Motor neuron (in vitro differentiated cells): ENCODE results near the gene PRSS3. TPM values are rescaled to one million over a fixed set of nuclear protein-coding genes. Genes with fewer than 3 reads are reported as not detected.
A peak's percentile ranks its signal among the peaks of the same experiment; 100 is the strongest.
"Not testable (repeated sequence)": the region's sequence is repeated elsewhere in the genome, so short reads cannot be mapped to it uniquely, and the experiment has no call there.

Source experiments
- ATAC-seq, 8 experiments: fragments of 200-7000 bp; cut with Tn5 transposase; replicated peaks in 6 of 8; 2 replicates each; pipeline ENCODE4 v1.8.0; 2021; ENCODE audit warnings: mild to moderate bottlenecking in 8 of 8, moderate library complexity in 8 of 8
- H3K27ac ChIP-seq, 2 donors: fragments of 250-450 bp; sonication (Bioruptor Pico); 2 replicates each; pipeline ENCODE4 v1.9.0; 2021; ENCODE audit warnings: antibody characterized with exemption in 2 of 2, mild to moderate bottlenecking in 2 of 2, moderate library complexity in 1 of 2
- H3K4me1 ChIP-seq, 2 donors: fragments of 250-450 bp; sonication (Bioruptor Pico); replicated peaks in 1 of 2; 2 replicates each; pipeline ENCODE4 v1.6.1; 2021; ENCODE audit warnings: antibody characterized with exemption in 2 of 2, mild to moderate bottlenecking in 2 of 2, moderate library complexity in 1 of 2
- H3K4me3 ChIP-seq, 5 donors: fragments of 250-450 bp; sonication (Bioruptor Pico); 2 replicates each; pipeline ENCODE4 v1.9.0; 2021; ENCODE audit warnings: antibody characterized with exemption in 5 of 5, mild to moderate bottlenecking in 5 of 5, moderate library complexity in 4 of 5
- WGBS, 10 experiments: fragments of 450-650 bp; shearing (Covaris generic); methylation state at CpG; one replicate each; pipeline ENCODE4 v1.0.0; 2022; 5-methylcytosine and 5-hydroxymethylcytosine counted together
- in situ Hi-C, 9 experiments: fragments of 400-800 bp; cut with MboI; loops; one replicate each; pipeline ENCODE4 v1.15.0; 2021; ENCODE audit warnings: low sequenced_read_pairs in 9 of 9, low pct_unique_long_range_greater_than_20kb in 2 of 9; ENCODE audit not compliant: unreplicated experiment in 9 of 9
- total RNA-seq, 8 experiments: library from RNA; unstranded; fragments of 300-600 nt; gene quantifications; 2 replicates each; pipeline versions ENCODE4 v1.2.3 to v1.2.4, GENCODE V29; 2022

PRSS3 gene
- total RNA-seq, 8 experiments from 2014 or later, result 0.16 to 10.4 (median 0.70) TPM; not detected in 4

GRCh38 chr9:33813712-33814641, 18.6 kb downstream of the PRSS3 start:
- no peak overlapping the region for H3K4me3 ChIP-seq
- in situ Hi-C loops, result no loop called here
- WGBS, 10 experiments, result 7 to 94% (median 71%) methylated on average over 1 to 8 of the region's 8 CpGs
- peak in 2 of 8 experiments; percentile 3 to 5 for ATAC-seq
- H3K4me1 ChIP-seq, result peaks cover 6 to 7% of the 10 kb centered on the region in 2 donors
- H3K27ac ChIP-seq, result no peak overlapping the region

DNA sequence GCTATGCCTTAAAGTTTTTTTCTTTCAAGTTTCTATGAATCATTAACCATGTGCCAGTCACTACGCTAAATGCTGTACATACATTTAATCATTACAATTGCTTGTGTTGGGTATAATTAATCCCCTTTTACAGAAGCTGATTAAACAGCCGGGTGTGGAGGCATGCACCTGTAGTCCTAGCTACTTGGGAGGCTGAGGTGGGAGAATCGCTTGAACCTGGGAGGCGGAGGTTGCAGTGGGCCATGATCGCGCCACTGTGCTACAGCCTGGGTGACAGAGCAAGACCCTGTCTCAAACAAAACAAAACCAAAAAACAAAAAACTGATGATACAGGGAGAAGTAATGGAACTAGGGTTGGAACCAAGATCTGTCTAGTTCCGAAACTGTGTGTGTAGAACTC, 20.4 kb downstream of the PRSS3 start:
- peaks cover 10 to 19% of the 10 kb centered on the region in 2 donors for H3K4me1 ChIP-seq
- ATAC-seq, result no peak
- H3K27ac ChIP-seq, result no peak overlapping the region
- WGBS, 10 experiments, result 80 to 100% (median 90%) methylated on average over 1 to 6 of the region's 7 CpGs; no CpG with 5 or more reads in 1 of the 10 experiments
- H3K4me3 ChIP-seq, result peak overlapping the region in 2 of 5 donors; percentile 90 to 97
- in situ Hi-C loops, result no loop called here

DNA sequence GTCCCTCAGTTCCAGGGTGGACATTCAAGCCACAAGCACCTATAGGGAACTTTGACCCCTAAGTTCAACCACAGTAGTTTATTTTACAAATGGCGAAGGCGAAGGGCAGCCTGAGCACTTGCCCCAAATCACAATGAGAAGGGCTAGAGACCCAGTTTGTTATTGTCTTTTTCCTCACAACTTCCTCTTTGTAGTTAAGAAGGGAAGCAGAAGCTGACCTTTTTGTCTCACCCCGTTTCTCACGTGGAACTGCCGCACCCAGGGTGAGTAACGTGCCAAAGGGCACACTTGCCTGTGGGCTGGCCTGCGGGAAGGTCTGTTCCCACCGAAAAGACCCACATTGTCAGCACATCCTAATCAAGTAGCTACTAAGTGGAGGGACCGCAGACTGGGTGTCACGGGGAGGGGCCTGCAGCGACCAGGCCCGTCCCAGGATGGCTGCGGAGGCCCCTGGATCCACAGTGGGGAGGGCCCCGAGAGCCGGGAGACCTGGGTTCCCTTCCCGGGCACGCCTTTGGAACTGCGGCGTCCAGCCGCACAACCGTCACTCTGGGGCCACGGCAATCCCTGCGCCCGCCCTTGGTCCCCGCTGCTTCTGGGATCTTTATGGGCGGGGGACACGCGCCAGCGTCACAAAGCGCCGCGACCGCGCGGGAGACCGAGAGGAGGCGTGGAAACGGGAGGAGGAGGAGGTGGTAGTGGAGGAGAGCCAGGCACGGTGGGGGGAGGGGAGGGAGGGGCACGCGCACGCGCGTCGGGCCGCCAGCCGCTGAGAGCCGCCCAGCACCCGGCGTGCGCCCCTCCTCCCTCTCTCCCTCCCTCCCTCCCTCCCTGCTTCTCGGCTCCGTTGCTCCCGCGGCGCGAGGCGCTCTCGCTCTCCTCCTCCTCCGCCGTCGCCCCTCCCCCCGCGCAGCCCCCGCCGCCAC, 21.2 kb downstream of the PRSS3 start, which contains the start of gene UBE2R2:
TSS of gene UBE2R2 (plus strand) at position 834 of the 926 bp plus-strand sequence. CDS start 598 bp downstream, outside the sequence.
- peaks cover 10 to 19% of the 10 kb centered on the region in 2 donors for H3K4me1 ChIP-seq
- H3K27ac ChIP-seq, result peak within 1 kb of the TSS; percentile 98 to 99
- in situ Hi-C loops, result no loop called here
- 4 to 93% (median 41%) methylated on average over 2 to 5 of the region's 66 CpGs; no CpG with 5 or more reads in 4 of the 10 experiments for WGBS, 10 experiments
- H3K4me3 ChIP-seq, result peak within 1 kb of the TSS; percentile 48 to 100 (median 97)
- ATAC-seq, result peak; percentile 66 to 85 (median 80)

DNA sequence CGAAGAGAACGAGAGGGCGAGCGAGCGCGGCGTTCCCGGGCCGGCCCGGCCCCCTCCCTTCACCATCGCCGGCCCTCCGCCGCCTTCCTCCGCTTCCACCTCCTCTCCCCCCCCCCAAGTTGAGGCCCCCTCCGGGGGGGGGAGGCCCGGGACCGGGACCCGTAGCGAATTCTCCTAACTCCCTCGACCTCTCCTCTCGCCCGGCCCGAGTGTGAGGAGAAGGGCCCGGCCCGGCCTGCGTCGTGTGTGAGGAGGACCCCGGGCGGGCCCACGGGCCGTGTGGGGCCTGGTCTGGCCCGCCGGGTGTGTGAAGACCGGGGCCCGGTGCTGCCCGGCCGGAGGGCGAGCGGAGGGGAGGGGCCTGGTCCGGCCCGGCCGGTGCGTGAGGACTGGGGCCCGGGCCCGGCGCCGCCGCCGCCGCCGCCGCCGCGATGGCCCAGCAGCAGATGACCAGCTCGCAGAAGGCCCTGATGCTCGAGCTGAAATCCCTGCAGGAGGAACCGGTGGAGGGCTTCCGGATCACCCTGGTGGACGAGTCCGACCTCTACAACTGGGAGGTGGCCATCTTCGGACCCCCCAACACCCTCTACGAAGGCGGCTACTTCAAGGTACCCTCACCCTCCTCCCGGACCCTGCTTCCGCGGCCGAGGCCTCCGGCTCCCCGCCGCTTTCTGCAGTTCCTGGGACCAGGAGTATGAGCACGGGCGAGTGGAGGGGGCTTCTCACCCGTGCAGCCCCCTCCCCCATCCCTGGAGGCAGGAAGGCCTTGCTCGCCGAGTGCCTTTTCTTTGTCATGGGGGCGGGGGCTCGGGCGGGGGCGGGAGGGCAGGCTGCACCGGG, 22.2 kb downstream of the PRSS3 start:
- H3K4me3 ChIP-seq, result peak overlapping the region; percentile 48 to 100 (median 97)
- peaks cover 10 to 19% of the 10 kb centered on the region in 2 donors for H3K4me1 ChIP-seq
- in situ Hi-C loops, result no loop called here
- WGBS, 10 experiments, result 0 to 2% methylated on average over 4 to 11 of the region's 81 CpGs; no CpG with 5 or more reads in 8 of the 10 experiments
- ATAC-seq, result peak; percentile 39 to 76 (median 50)
- H3K27ac ChIP-seq, result peak overlapping the region; percentile 98 to 99

GRCh38 chr9:33818167-33818846, 22.9 kb downstream of the PRSS3 start:
- in situ Hi-C loops, result no loop called here
- Histone ChIP-seq H3K4me3 (peak overlapping the region; percentile 48 to 100 (median 97)), H3K4me1 (peaks cover 10 to 19% of the 10 kb centered on the region in 2 donors), H3K27ac (peak overlapping the region; percentile 98 to 99)
- 0 to 20% (median 0%) methylated on average over 1 to 5 of the region's 18 CpGs; no CpG with 5 or more reads in 2 of the 10 experiments for WGBS, 10 experiments
- ATAC-seq, result peak in 6 of 8 experiments; percentile 3 to 23 (median 10)

DNA sequence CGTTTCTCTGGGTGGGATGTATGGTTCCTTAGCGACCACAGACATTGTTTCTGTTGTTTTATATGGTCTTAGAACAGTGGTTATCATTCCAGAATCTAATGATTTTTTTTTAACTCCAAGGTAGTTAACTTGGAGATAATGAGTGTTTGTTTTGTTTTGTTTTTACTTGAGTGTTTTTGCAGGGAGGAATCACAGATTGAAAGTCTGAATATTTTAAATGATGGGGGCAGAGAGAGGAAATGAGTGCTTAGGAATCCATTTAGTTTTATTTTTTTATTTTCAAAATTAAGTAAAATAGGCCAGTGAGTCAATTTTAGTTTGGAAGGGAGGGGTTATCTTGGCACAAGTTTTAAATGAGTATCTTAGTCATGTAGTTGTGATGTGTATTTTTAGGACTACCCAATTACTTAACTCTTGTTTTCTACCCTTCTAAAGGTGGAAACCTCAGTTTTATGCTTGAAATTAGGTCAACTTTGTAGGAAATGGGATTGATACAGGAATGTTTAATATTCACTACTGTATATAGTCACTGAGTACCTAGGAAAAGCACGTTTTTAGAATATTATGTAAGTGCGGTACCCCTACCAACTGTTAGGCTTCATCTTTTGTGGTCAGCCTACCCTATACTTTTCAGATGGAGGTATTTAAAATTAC, 23.6 kb downstream of the PRSS3 start:
- no peak overlapping the region for H3K27ac ChIP-seq
- WGBS, 10 experiments, result 0 to 42% (median 33%) methylated on average over 1 to 4 of the region's 4 CpGs; no CpG with 5 or more reads in 1 of the 10 experiments
- in situ Hi-C loops, result no loop called here

DNA sequence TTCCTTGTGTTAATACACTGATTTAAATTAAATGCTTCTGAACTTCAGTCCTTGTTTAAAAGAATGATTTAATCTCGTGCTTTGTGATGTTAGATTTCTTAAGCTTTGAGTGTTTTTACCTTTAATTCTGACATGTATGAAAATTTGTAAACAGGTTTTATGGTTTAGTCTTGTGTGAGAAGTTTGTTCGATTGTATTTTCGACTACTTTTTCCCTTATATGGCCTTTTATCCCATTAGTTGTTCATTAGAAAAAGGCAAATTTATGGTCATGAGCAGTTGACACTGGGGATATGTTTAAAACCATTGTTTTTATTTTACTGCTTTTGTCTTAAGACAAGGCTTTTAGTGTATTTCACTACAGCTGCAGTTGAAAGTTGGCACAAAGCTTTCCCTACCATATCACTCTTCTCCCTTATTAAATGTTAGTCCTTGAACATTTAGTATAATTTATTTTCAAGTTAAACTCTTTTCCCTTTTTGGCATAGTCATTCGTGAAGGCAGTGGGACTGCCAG, 24.9 kb downstream of the PRSS3 start:
- ATAC-seq, result no peak
- peaks cover 4 to 16% of the 10 kb centered on the region in 2 donors for H3K4me1 ChIP-seq
- WGBS, 10 experiments, result 3 to 84% (median 58%) methylated on average over 1 to 4 of the region's 4 CpGs
- in situ Hi-C loops, result no loop called here
- H3K27ac ChIP-seq, result no peak overlapping the region
- no peak overlapping the region for H3K4me3 ChIP-seq

More for the DNA sequence above, 23.6 kb downstream of the PRSS3 start:
- ATAC-seq, result no peak
- H3K4me1 ChIP-seq, result peaks cover 8 to 17% of the 10 kb centered on the region in 2 donors
- peak overlapping the region; percentile 48 to 100 (median 97) for H3K4me3 ChIP-seq

- in situ Hi-C loops, result no loop called here
- Histone ChIP-seq H3K4me3 (no peak overlapping the region), H3K27ac (no peak overlapping the region), H3K4me1 (peaks cover 4 to 12% of the 10 kb centered on the region in 2 donors)
- no peak for ATAC-seq
- 78 to 100% (median 94%) methylated on average over 2 to 3 of the region's 3 CpGs for WGBS, 10 experiments
These were observed 28.4 kb downstream of the PRSS3 start for GRCh38 chr9:33823801-33824200.

DNA sequence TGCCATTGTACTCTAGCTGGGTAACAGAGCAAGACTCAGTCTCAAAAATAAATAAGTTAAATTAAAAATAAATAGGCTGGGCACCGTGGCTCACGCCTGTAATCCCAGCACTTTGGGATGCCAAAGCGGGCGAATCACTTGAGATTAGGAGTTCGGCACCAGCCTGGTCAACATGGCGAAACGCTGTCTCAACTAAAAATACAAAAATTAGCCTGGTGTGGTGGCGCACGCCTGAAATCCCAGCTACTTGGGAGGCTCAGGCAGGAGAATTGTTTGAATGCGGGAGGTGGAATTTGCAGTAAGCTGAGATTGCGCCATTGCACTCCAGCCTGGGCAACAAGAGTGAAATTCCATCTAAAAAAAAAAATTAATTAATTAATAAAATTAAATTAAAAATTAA, 31.9 kb downstream of the PRSS3 start:
- H3K27ac ChIP-seq, in situ Hi-C loops, H3K4me3 ChIP-seq, ATAC-seq, H3K4me1 ChIP-seq: not testable (repeated sequence)
- WGBS, 10 experiments, result 96 to 100% (median 99%) methylated on average over 2 to 11 of the region's 11 CpGs; no CpG with 5 or more reads in 1 of the 10 experiments

DNA sequence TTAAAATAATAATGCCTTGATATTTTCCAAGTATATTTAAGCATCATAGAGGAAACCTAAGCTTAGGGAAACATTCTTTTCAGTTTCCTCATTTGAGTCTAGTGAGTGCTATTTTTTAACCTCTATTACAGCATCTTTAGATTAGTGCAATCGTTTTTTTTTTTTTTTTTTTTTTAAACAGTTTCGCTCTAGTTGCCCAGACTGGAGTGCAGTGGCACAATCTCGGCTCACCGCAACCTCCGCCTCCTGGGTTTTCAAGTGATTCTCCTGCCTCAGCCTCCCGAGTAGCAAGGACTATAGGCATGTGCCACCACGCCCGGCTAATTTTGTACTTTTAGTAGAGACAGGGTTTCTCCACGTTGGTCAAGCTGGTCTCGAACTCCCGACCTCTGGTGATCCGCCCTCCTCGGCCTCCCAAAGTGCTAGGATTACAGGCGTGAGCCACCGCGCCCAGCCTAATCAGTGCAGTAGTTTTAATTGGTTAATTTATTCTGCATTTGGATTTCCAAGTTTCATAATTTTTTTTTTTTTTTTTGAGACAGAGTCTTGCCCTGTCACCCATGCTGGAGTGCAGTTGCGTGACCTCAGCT, 34.4 kb downstream of the PRSS3 start:
- in situ Hi-C loops, H3K4me1 ChIP-seq, H3K27ac ChIP-seq, H3K4me3 ChIP-seq, ATAC-seq: not testable (repeated sequence)
- whole genome bisulfite sequencing, 10 experiments, result 83 to 100% (median 96%) methylated on average over 1 to 13 of the region's 17 CpGs; no CpG with 5 or more reads in 1 of the 10 experiments
